Osteoblast (primary cell): ENCODE measurements around the gene GRP. TPM values are rescaled to one million over a fixed set of nuclear protein-coding genes. Genes with fewer than 3 reads are reported as not detected.

Experiments
- DNase-seq: peaks from one replicate; pipeline ENCODE4 v3.0.0; 2011; ENCODE audit warnings: low spot score, mixed read lengths; ENCODE audit not compliant: insufficient read length; ENCODE audit errors: missing footprints
- H2AFZ ChIP-seq: 2 replicates; pipeline ENCODE4 v1.6.0; 2011; ENCODE audit warnings: mild to moderate bottlenecking, low read length
- H3K27ac ChIP-seq: 2 replicates; pipeline ENCODE4 v1.5.1; 2011; ENCODE audit warnings: mild to moderate bottlenecking, low read depth, low read length, moderate library complexity
- H3K27me3 ChIP-seq: 2 replicates; pipeline ENCODE4 v1.6.0; 2012; ENCODE audit warnings: mild to moderate bottlenecking, control low read depth, inconsistent platforms, low read length, moderate library complexity; ENCODE audit not compliant: insufficient read depth
- H3K36me3 ChIP-seq: 2 replicates; pipeline ENCODE4 v1.5.1; 2011; ENCODE audit warnings: mild to moderate bottlenecking, low read length, control low read depth, moderate library complexity; ENCODE audit not compliant: insufficient read depth
- H3K4me1 ChIP-seq: 2 replicates; pipeline ENCODE4 v1.5.1; 2011; ENCODE audit warnings: mild to moderate bottlenecking, low read length, control low read depth, moderate library complexity; ENCODE audit not compliant: insufficient read depth
- H3K4me2 ChIP-seq: 2 replicates; pipeline ENCODE4 v1.6.0; 2011; ENCODE audit warnings: mild to moderate bottlenecking, low read length; ENCODE audit not compliant: insufficient read depth
- H3K4me3 ChIP-seq: fragments of 200-600 bp; sonication (generic); 3 replicates; pipeline ENCODE4 v1.5.1; 2012; ENCODE audit warnings: mild to moderate bottlenecking, low read length, inconsistent platforms; ENCODE audit not compliant: insufficient read depth
- H3K79me2 ChIP-seq: 2 replicates; pipeline ENCODE4 v1.6.0; 2012; ENCODE audit warnings: mild to moderate bottlenecking, low read length, control low read depth, inconsistent platforms; ENCODE audit not compliant: insufficient read depth
- H3K9me3 ChIP-seq: 2 replicates; pipeline ENCODE4 v1.5.1; 2011; ENCODE audit warnings: low read depth, low read length, control low read depth
- H4K20me1 ChIP-seq: 2 replicates; pipeline ENCODE4 v1.6.0; 2012; ENCODE audit warnings: mild to moderate bottlenecking, low read length, control low read depth; ENCODE audit not compliant: insufficient read depth
- CTCF ChIP-seq: IDR thresholded peaks from 2 replicates; pipeline ENCODE4 v1.5.1; 2011; ENCODE audit warnings: mild to moderate bottlenecking, low read depth, low read length, moderate library complexity; ENCODE audit errors: extremely low read depth
- total RNA-seq: library from RNA; depleted of rRNA; stranded (reverse); fragments of >200 nt; gene quantifications from 2 replicates; pipeline ENCODE4 v1.2.3, GENCODE V29; 2012

GRP gene
- total RNA-seq, 1 donor, result not detected

- peaks cover 9% of the 10 kb centered on the region for H3K4me1 ChIP-seq
These were observed 37.3 kb upstream of the GRP start for GRCh38 chr18:59182673-59183072.

GRCh38 chr18:59189008-59189407 is 30.9 kb upstream of the GRP start:
- Histone ChIP-seq H3K4me2 (no peak overlapping the region), H4K20me1 (no peaks in the 10 kb centered on the region), H3K27me3 (peaks cover 4% of the 10 kb centered on the region), H3K36me3 (no peaks in the 10 kb centered on the region), H3K79me2 (no peaks in the 10 kb centered on the region), H3K4me1 (no peaks in the 10 kb centered on the region), H3K27ac (no peak overlapping the region), H3K4me3 (no peak overlapping the region), H2AFZ (peak overlapping the region; percentile 42), H3K9me3 (no peaks in the 10 kb centered on the region)
- no peak for DNase-seq
- TF ChIP-seq CTCF, result no peak

More at GRCh38 chr18:59182673-59183072, 37.3 kb upstream of the GRP start:
- peaks cover 5% of the 10 kb centered on the region for H3K27me3 ChIP-seq
- no peak overlapping the region for H3K4me2 ChIP-seq
- H3K4me3 ChIP-seq, result no peak overlapping the region
- no peaks in the 10 kb centered on the region for H4K20me1 ChIP-seq
- H2AFZ ChIP-seq, result no peak overlapping the region
- no peaks in the 10 kb centered on the region for H3K9me3 ChIP-seq
- no peak for DNase-seq
- H3K36me3 ChIP-seq, result no peaks in the 10 kb centered on the region
- TF ChIP-seq CTCF, result no peak
- no peak overlapping the region for H3K27ac ChIP-seq
- H3K79me2 ChIP-seq, result no peaks in the 10 kb centered on the region

GRCh38 chr18:59189746-59190145 is 30.2 kb upstream of the GRP start:
- Histone ChIP-seq H3K4me1 (no peaks in the 10 kb centered on the region), H4K20me1 (no peaks in the 10 kb centered on the region), H3K79me2 (no peaks in the 10 kb centered on the region), H3K4me2 (no peak overlapping the region), H3K9me3 (no peaks in the 10 kb centered on the region), H3K27ac (no peak overlapping the region), H3K36me3 (no peaks in the 10 kb centered on the region), H2AFZ (no peak overlapping the region), H3K27me3 (peaks cover 7% of the 10 kb centered on the region), H3K4me3 (no peak overlapping the region)
- no peak for TF ChIP-seq CTCF
- DNase-seq, result no peak

DNA sequence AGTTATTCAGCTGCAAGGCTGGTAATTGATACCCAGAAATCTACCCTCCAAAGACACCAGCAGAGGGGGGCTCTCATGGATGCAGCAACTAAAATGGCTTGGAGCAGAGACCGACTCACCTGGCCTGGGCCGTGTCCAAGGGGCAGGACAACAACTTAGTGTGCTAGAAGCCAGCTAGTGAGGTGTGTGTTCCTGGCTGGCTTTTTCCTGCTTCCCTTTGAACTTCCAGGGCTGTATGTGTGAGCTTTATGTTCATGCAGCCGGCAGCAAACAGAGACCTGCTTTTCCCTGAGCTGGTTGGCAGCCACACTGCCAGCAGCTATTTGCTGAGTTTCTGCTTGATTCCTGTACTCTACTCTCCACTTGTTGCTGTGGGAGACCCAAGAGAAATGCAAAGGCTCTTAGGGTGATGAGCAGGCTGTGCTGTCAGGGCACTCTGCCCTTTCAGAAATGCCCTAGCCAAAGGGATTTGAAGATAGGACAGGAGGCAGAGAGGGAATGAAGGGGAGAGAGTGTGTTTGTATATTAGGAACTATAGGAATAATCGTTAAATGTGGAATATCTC is 23.7 kb upstream of the GRP start:
- TF ChIP-seq CTCF, result no peak
- no peaks in the 10 kb centered on the region for H3K36me3 ChIP-seq
- no peaks in the 10 kb centered on the region for H3K79me2 ChIP-seq
- H3K4me1 ChIP-seq, result no peaks in the 10 kb centered on the region
- peaks cover 36% of the 10 kb centered on the region for H3K27me3 ChIP-seq
- DNase-seq, result no peak
- no peaks in the 10 kb centered on the region for H3K9me3 ChIP-seq
- H3K27ac ChIP-seq, result no peak overlapping the region
- no peak overlapping the region for H2AFZ ChIP-seq
- H3K4me2 ChIP-seq, result no peak overlapping the region
- H4K20me1 ChIP-seq, result no peaks in the 10 kb centered on the region
- H3K4me3 ChIP-seq, result no peak overlapping the region
